Mesothelial cell of epicardium (in vitro differentiated cells): ENCODE measurements around the gene PRAMEF5. TPM values are rescaled to one million over a fixed set of nuclear protein-coding genes. Genes with fewer than 3 reads are reported as not detected.
"Not testable (repeated sequence)": the region's sequence is repeated elsewhere in the genome, so short reads cannot be mapped to it uniquely, and the experiment has no call there.

Source experiments
- DNase-seq, 2 experiments: peaks; one replicate each; pipeline ENCODE4 v3.0.0; 2021; ENCODE audit warnings: low spot score in 2 of 2; ENCODE audit not compliant: unreplicated experiment in 2 of 2
- H3K27ac Mint-ChIP-seq: 2 replicates; pipeline ENCODE4 v1.8.0; 2021; ENCODE audit warnings: mixed read lengths
- H3K27me3 Mint-ChIP-seq: 2 replicates; pipeline ENCODE4 v1.8.0; 2021; ENCODE audit warnings: low read depth, mixed read lengths
- H3K36me3 Mint-ChIP-seq: 2 replicates; pipeline ENCODE4 v1.8.0; 2021; ENCODE audit warnings: mixed read lengths
- H3K4me1 Mint-ChIP-seq: 2 replicates; pipeline ENCODE4 v1.8.0; 2021; ENCODE audit warnings: mixed read lengths
- H3K4me3 Mint-ChIP-seq: 2 replicates; pipeline ENCODE4 v1.8.0; 2021; ENCODE audit warnings: mild to moderate bottlenecking, moderate library complexity, mixed read lengths
- H3K9me3 Mint-ChIP-seq: 2 replicates; pipeline ENCODE4 v1.8.0; 2021; ENCODE audit warnings: mixed read lengths
- CTCF ChIP-seq: fragments of 200-600 bp; sonication (generic); IDR thresholded peaks from one replicate; pipeline ENCODE4 v1.5.0; 2021; ENCODE audit warnings: antibody characterized with exemption; ENCODE audit not compliant: unreplicated experiment
- total RNA-seq: library from RNA; stranded (reverse); gene quantifications from 3 replicates; pipeline ENCODE4 v1.2.1, GENCODE V29; 2021

The PRAMEF5 gene
- total RNA-seq: not detected in 3 replicates

DNA sequence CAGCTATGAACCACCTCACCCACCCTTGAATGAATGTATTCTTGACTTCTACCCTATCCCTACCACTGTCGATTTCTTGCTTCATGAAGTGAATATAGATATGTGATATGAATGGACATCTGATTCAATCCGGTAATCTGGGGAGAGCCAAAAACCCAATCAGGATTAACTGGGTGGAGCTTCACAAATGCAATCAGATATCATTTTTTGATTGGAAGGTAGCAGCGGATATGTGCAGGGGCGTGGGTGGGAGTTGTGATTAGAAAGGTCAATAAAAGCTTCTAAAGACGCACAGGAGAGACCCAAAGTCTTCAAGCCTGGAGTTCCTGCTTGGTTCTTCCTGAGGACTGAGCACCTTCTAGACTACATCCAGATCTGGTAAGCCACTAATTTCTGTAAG is at the start of gene PRAMEF5:
Gene PRAMEF5 (plus strand): TSS at position 301 of the 400 bp plus-strand sequence. CDS start 5,071 bp downstream, outside the sequence.
- not testable (repeated sequence) for H3K27me3 Mint-ChIP-seq, H3K9me3 Mint-ChIP-seq, DNase-seq, H3K4me3 Mint-ChIP-seq, H3K36me3 Mint-ChIP-seq, H3K27ac Mint-ChIP-seq, H3K4me1 Mint-ChIP-seq

- H3K27ac Mint-ChIP-seq, H3K36me3 Mint-ChIP-seq, H3K4me3 Mint-ChIP-seq, DNase-seq, H3K9me3 Mint-ChIP-seq, H3K4me1 Mint-ChIP-seq, H3K27me3 Mint-ChIP-seq: not testable (repeated sequence)
Measured at GRCh38 chr1:13208712-13209111, 45.3 kb upstream of the PRAMEF5 start.

DNA sequence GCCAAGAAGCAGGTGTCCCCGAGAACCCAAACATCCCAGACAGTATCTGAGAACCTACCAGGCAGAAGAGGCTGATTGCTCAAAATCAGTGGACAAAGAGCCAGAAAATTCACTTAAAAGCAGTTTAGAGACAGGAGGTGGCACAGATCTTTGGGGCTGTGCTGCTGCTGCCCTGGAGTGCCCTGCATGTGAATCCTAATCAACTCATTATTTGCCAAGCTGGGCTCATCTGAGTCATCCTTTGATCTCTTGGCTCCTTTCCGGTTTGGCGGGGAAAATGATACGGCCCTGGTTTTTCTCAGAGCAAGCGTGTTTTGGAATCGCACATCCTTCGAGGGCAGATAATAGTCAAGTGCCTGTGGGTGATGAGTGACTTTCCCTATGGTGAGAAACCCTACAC is 37.4 kb upstream of the PRAMEF5 start:
- not testable (repeated sequence) for H3K4me3 Mint-ChIP-seq, H3K9me3 Mint-ChIP-seq, H3K27ac Mint-ChIP-seq, H3K4me1 Mint-ChIP-seq, DNase-seq, H3K27me3 Mint-ChIP-seq, H3K36me3 Mint-ChIP-seq

GRCh38 chr1:13219203-13219602 is 34.8 kb upstream of the PRAMEF5 start:
- DNase-seq, H3K9me3 Mint-ChIP-seq, H3K27ac Mint-ChIP-seq, H3K4me3 Mint-ChIP-seq, H3K27me3 Mint-ChIP-seq, H3K4me1 Mint-ChIP-seq, H3K36me3 Mint-ChIP-seq: not testable (repeated sequence)

DNA sequence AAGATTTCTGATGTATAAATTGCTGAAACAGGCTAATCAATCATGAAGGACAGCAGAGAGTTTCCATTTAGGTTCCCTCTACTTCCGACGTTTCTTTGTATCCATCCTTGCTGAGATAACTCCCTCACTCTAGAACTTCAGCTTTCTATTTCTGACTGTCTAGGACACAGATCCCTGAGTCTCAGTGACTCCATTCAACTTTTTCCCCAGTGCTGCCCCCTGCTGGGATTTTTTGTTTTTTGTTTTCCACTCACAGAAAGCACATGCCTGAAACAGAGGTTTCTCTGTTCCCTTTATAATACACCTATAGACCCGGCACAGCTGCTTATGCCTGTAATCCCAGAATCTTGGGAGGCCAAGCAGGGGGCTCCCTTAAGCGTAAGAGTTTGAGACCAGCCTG is 31.2 kb upstream of the PRAMEF5 start:
- H3K4me1 Mint-ChIP-seq, H3K4me3 Mint-ChIP-seq, H3K27me3 Mint-ChIP-seq, H3K27ac Mint-ChIP-seq, H3K36me3 Mint-ChIP-seq, DNase-seq: not testable (repeated sequence)
- H3K9me3 Mint-ChIP-seq: peaks cover 18% of the 10 kb centered on the region

DNA sequence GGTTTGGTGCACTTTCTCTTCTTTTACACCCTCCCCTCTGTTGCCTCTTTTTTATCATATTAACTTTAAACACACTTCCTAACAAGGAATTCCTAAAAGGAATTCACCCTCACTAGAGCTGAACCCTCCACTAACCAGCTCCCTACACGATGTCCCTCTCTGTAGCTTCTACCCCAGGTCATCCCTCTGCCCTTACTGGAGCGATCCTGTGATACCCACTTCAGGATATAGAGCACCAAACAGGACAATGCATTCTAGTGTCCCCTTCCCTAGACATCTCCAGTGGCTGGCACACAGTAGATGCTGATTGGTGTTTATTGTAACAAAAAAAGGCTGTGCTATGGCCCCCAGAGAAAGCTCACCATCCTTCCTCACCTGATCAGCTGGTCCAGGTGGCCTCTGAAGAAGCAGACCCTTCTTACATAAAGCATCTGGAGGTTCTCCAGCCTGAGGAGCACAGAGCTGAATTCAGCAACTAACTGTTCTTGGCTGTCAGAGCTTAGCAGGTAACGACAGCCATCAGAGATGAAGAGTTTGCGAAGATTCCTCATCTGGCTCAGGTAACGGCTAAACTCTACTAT is 29.4 kb upstream of the PRAMEF5 start:
- DNase-seq: peak in 1 of 2 experiments; percentile 16
- Mint-ChIP-seq H3K27me3 (no peaks in the 10 kb centered on the region), H3K4me1 (no peaks in the 10 kb centered on the region), H3K9me3 (peaks cover 30% of the 10 kb centered on the region), H3K27ac (no peak overlapping the region), H3K4me3 (no peak overlapping the region), H3K36me3 (peaks cover 6% of the 10 kb centered on the region)
- TF ChIP-seq CTCF: no peak

DNA sequence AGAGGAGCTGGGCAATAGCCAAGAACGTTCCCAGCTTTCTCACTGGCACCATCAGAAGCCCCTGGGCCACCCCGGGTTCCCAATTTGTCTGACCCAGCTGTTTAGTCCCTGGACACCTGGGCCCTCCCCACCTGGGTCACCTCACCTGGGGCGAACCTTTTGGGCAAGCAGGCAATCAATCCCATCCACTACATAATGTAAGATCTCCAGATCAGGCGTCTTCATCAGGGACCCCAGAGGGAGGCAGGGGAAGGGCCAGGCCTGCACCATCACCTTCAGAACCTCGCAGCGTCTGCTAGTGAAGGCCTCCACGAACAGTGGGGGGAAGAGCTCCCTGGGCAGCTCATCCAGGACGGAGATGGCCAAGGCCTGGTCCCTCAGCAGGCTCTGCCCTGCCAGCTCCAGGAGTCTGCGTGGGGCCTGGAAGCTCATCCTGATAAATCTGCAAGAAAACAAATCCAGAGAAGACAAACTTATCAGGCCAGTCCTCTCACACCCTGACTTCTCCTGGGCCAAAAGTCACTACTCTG is 28.3 kb upstream of the PRAMEF5 start, which contains the start of gene PRAMEF18:
Gene PRAMEF18 (minus strand): TSS at position 480 of the 530 bp plus-strand sequence. CDS start 48 bp downstream, at position 432.
- not testable (repeated sequence) for H3K4me3 Mint-ChIP-seq, H3K27ac Mint-ChIP-seq, H3K27me3 Mint-ChIP-seq, H3K36me3 Mint-ChIP-seq, H3K4me1 Mint-ChIP-seq
- H3K9me3 Mint-ChIP-seq: peaks cover 38% of the 10 kb centered on the region
- DNase-seq: peak in 1 of 2 experiments; percentile 19

DNA sequence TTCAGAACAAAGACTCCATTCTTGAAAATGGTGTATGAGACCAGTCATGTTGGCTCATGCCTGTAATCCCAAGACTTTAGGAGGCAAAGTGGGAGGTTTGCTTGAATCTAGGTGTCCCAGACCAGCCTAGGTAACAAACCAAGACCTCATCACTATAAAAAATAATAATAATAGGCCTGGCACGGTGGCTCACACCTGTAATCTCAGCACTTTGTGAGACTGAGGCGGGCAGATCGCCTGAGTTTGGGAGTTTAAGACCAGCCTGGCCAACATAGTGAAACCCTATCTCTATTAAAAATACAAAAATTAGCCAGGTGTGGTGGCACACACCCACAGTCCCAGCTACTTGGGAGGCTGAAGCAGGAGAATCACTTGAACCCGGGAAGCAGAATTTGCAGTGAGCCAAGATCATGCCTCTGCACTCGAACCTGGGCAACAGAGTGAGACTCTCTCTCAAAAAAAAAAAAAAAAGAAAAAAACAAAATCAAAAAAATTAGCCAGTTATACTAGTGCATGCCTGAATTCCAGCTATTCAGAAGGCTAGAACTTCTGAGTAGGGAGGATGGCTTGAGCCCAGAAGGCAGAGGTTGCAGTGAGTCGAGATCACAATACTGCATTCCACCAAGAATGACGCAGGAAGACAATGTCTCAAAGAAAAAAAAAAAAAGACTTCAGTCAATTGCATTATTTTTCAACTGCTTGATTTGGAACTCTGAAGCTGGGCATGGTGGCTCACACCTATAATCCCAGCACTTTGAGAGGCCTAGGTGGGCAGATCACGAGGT is 26.5 kb upstream of the PRAMEF5 start:
- not testable (repeated sequence) for H3K36me3 Mint-ChIP-seq, H3K4me3 Mint-ChIP-seq, H3K27ac Mint-ChIP-seq, H3K27me3 Mint-ChIP-seq, H3K4me1 Mint-ChIP-seq
- peaks cover 50% of the 10 kb centered on the region for H3K9me3 Mint-ChIP-seq
- DNase-seq: peak in 1 of 2 experiments; percentile 5

GRCh38 chr1:13228343-13228781 is 25.6 kb upstream of the PRAMEF5 start:
- TF ChIP-seq CTCF: no peak
- H3K36me3 Mint-ChIP-seq: peaks cover 9% of the 10 kb centered on the region
- no peak overlapping the region for H3K4me3 Mint-ChIP-seq
- H3K4me1 Mint-ChIP-seq: no peaks in the 10 kb centered on the region
- peak in 1 of 2 experiments; percentile 29 for DNase-seq
- peaks cover 55% of the 10 kb centered on the region for H3K9me3 Mint-ChIP-seq
- H3K27me3 Mint-ChIP-seq: no peaks in the 10 kb centered on the region
- no peak overlapping the region for H3K27ac Mint-ChIP-seq

- H3K27me3 Mint-ChIP-seq, H3K36me3 Mint-ChIP-seq, H3K4me1 Mint-ChIP-seq, H3K27ac Mint-ChIP-seq, H3K4me3 Mint-ChIP-seq: not testable (repeated sequence)
- DNase-seq: peak in 1 of 2 experiments; percentile 13
- H3K9me3 Mint-ChIP-seq: peaks cover 58% of the 10 kb centered on the region
Measured at GRCh38 chr1:13230096-13230495, 23.9 kb upstream of the PRAMEF5 start.

DNA sequence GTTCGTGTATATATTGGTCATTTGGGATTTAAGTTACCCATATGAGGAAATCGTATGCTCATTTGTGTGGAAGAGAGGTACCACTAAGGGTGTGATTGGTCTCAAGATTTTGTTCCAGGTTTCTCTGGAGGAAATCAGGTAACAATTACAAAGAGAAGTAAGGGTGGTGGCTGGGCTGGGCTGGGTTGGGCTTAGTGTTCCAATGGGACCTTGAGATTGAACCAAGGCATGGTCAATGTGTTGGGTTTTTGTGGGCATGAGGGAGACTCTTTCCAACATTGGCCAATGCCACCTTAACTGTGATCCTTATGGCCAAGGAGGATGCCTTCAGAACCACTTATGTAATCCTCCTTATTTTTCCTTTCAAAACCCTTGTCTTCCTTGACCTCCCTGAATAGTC is 23.4 kb upstream of the PRAMEF5 start:
- H3K27me3 Mint-ChIP-seq, H3K36me3 Mint-ChIP-seq, H3K27ac Mint-ChIP-seq, H3K4me3 Mint-ChIP-seq, H3K4me1 Mint-ChIP-seq: not testable (repeated sequence)
- peaks cover 57% of the 10 kb centered on the region for H3K9me3 Mint-ChIP-seq
- DNase-seq: peak in 1 of 2 experiments; percentile 7
